D721Med (cell line): ENCODE data around the gene GP9.
"Not testable (repeated sequence)": the region's sequence is repeated elsewhere in the genome, so short reads cannot be mapped to it uniquely, and the experiment has no call there.

Experiments used
- DNase-seq: peaks from one replicate; pipeline ENCODE4 v3.0.0; 2011; ENCODE audit warnings: low spot score; ENCODE audit not compliant: insufficient read length
- FAIRE-seq: peaks from 2 replicates; lab custom pipeline; 2011; peaks lifted over from hg19 to GRCh38; lab: Jason Lieb, UNC
- TF ChIP-seq, protein P1 (sequence below): IDR thresholded peaks from 2 replicates; pipeline ENCODE4 v1.5.1; 2012; ENCODE audit warnings: mild to moderate bottlenecking, control low read depth; ENCODE audit not compliant: insufficient read depth; ENCODE audit errors: missing control alignments

GP9 gene

DNA sequence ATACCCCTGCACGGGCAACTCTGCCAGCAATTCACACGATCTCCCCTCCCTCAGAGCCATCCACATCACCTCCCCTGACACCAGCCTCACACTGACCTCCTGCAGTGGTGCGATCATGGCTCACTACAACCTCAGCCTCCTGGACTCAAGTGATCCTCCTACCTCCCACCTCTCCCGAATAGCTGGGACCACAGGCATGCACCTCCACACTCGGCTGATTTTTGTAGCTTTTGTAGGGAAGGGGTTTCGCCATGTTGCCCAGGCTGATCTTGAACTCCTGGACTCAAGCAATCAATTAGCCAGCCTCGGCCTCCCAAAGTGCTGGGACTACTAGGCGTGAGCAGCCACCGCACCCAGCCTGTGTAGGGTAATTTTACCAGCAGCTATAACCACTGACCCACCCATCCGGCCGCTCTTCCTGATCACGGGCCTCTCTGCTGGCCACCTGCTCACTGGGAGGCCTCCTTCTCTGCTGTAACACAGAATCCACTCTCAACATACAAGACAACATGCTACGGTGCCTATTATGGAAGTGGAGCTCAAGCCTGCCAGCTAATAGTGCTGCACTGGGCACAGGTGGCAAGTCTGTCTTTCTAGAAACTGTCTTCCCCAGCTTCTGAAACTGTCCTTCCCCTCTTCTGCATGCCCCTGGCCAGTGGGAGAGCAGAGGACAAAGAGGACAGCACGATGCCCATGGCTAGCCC lies 4.6 kb downstream of the GP9 start:
- DNase-seq (no peak), FAIRE-seq (no peak)
- TF ChIP-seq, protein P1, sequence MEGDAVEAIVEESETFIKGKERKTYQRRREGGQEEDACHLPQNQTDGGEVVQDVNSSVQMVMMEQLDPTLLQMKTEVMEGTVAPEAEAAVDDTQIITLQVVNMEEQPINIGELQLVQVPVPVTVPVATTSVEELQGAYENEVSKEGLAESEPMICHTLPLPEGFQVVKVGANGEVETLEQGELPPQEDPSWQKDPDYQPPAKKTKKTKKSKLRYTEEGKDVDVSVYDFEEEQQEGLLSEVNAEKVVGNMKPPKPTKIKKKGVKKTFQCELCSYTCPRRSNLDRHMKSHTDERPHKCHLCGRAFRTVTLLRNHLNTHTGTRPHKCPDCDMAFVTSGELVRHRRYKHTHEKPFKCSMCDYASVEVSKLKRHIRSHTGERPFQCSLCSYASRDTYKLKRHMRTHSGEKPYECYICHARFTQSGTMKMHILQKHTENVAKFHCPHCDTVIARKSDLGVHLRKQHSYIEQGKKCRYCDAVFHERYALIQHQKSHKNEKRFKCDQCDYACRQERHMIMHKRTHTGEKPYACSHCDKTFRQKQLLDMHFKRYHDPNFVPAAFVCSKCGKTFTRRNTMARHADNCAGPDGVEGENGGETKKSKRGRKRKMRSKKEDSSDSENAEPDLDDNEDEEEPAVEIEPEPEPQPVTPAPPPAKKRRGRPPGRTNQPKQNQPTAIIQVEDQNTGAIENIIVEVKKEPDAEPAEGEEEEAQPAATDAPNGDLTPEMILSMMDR, result no peak

DNA sequence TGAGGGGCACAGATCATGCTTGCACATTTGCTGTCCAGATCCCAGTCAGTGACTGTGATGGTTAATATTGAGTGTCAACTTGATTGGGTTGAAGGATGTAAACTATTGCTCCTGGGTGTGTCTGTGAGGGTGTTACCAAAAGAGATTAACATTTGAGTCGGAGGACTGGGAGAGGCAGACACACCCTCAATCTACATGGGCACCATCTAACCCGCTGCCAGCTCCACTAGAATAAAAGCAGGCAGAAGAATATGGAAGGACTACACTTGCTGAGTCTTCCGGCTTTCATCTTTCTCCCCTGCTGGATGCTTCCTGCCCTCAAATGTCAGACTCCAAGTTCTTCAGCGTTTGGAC lies 5.1 kb downstream of the GP9 start:
- FAIRE-seq, result no peak
- no peak for DNase-seq
- TF ChIP-seq, protein P1, result no peak

DNA sequence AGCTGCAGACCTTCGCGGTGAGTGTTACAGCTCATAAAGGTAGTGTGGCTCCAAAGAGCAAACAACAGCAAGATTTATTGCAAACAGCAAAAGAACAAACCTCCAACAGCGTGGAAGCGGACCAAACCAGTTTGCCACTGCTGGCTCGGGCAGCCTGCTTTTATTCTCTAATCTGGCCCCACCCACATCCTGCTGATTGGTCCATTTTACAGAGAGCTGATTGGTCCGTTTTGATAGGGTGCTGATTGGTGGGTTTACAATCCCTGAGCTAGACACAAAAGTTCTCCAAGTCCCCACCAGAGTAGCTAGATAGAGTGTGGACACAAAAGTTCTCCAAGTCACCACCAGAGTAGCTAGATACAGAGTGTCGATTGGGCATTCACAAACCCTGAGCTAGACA lies 7.1 kb downstream of the GP9 start:
- FAIRE-seq, DNase-seq: not testable (repeated sequence)

DNA sequence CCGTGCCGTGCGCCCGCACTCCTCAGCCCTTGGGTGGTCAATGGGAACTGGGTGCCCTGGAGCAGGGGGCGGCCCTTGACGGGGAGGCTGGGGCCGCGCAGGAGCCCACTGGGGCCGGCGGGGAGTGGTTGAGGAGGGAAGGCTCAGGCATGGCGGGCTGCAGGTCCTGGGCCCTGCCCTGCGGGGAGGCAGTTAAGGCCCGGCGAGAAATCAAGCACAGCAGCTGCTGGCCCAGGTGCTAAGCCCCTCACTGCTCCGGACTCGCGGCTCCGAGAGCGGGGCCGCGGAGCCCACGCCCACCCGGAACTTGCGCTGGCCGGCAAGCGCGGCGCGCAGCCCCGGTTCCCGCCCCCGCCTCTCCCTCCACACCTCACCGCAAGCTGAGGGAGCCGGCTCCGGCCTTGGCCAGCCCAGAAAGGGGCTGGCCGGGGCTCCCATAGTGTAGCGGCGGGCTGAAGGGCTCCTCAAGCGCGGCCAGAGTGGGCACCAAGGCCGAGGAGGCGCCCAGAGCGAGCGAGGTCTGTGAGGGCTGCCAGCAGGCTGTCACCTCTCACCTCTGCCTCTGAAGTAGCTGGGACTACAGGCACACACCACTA lies 7.8 kb downstream of the GP9 start:
- TF ChIP-seq, protein P1, result no peak
- no peak for DNase-seq

DNA sequence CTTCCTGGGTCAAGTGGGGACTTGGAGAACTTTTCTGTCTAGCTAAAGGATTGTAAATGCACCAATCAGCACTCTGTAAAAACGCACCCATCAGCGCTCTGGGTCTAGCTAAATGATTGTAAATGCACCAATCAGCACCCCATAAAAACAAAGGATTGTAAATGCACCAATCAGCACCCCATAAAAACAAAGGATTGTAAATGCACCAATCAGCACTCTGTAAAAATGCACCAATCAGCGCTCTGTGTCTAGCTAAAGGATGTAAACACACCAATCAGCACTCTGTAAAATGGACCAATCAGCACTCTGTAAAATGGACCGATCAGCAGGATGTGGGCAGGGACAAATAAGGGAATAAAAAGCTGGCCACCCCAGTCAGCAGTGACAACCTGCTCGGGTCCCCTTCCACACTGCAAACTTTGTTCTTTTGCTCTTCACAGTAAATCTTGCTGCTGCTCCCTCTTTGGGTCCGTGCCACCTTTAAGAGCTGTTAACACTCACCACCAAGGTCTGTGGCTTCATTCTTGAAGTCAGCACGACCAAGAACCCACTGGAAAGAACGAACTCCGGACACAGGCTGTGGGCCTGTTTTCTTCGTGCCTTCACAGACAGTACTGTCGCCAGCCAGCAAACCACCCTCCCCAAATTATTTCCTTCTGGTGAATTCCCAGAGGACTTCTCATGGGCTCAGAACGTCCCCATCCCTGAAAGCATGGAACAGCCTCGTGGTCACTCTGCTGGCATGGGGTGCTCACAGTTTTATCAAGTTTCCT lies 8.9 kb downstream of the GP9 start:
- not testable (repeated sequence) for FAIRE-seq, DNase-seq

More for the DNA sequence above, 7.8 kb downstream of the GP9 start:
- FAIRE-seq, result no peak

DNA sequence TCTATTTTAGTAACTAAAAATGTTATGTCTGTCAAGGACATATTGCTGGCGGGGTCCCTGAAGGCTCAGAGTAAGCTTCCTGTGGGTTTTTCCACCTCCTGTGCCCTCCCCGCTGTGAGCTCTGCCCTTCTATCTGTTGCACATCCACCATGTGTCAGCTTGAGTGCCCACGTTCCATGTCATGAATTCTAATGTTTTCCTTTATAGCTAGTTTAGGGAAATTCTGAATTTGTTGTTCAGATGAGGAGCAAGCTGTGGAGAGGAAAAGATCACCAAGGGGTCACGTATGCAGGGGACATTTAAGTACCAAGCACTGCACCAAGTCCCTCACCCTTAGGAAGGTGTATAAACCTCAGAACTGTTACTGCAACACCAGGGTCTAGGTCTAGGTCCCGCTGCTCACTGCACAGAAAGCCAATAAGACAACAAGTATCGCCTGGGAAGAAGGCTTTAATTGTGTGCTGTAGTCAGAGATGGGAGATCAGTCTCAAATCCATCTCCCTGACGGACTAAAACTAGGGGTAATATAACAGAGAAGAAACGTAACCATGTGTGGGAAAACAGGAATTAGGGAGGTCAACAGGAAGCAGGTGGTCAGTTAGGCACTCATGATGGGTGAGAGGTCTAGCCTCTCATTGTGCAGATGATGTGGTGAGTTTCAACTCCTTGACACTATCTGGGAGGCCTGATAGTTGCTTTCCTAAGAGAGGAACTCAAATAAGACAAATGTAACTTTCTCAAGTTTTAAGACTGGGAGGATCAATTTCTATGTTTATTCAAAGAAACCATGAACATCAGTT lies 9.7 kb downstream of the GP9 start:
- FAIRE-seq (no peak), DNase-seq (no peak)
- TF ChIP-seq, protein P1, result no peak

DNA sequence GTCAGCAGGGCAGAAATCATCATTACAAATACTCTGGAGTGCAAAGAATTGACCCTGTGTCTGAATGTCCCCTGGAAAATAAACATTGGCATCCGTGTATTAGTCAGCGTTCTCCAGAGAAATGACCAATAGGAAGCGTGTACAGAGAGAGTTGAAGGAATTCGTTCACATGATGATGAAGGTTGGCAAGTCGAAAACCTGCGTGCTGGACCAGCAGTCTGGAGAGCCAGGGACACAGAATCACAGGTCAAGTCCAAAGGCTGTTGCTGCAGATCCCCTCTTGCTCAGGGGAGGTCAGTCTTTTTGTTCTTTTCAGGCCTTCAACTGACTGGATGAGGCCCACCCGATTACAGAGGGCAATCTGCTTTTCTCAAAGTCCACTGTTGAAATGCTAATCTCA lies 16.6 kb downstream of the GP9 start:
- FAIRE-seq, result no peak
- no peak for DNase-seq
- TF ChIP-seq, protein P1, result no peak
